K562 (cell line): ENCODE measurements around the gene ADD1. TPM values are rescaled to one million over a fixed set of nuclear protein-coding genes. Genes with fewer than 3 reads are reported as not detected.

Source experiments
- CCAR2 ChIP-seq: fragments of 200-400 bp; formaldehyde crosslinking; IDR thresholded peaks from 2 replicates; pipeline ENCODE4 v1.6.1; 2017; ENCODE audit warnings: mild to moderate bottlenecking, low read depth, low read length
- CHD1 ChIP-seq: fragments of 200-600 bp; sonication (generic); IDR thresholded peaks from one replicate; pipeline ENCODE4 v1.6.1; 2012; ENCODE audit warnings: mild to moderate bottlenecking, moderate library complexity, low read length, inconsistent platforms
- CREB5 ChIP-seq: fragments of 250-450 bp; sonication (Bioruptor Pico); IDR thresholded peaks from 2 replicates; pipeline ENCODE4 v1.5.0; 2020; ENCODE audit warnings: mild to moderate bottlenecking
- DNMT1 ChIP-seq: fragments of 450-650 bp; IDR thresholded peaks from 2 replicates; pipeline ENCODE4 v1.6.1; 2016; ENCODE audit warnings: antibody characterized with exemption, mild to moderate bottlenecking
- ETS2 ChIP-seq: IDR thresholded peaks from 2 replicates; pipeline ENCODE4 v1.6.1; 2016; ENCODE audit warnings: borderline replicate concordance, missing genetic modification characterization, mild to moderate bottlenecking, moderate library complexity, missing compliant biosample characterization; ENCODE audit not compliant: poor library complexity, severe bottlenecking
- GATA2 ChIP-seq: sonication (generic); formaldehyde crosslinking; IDR thresholded peaks from 2 replicates; pipeline ENCODE4 v1.4.0; 2020; ENCODE audit warnings: mild to moderate bottlenecking, missing genetic modification reagents
- NBN ChIP-seq: fragments of 450-650 bp; IDR thresholded peaks from 2 replicates; pipeline ENCODE4 v1.6.1; 2016; ENCODE audit warnings: low read depth, mild to moderate bottlenecking
- NFE2L1 ChIP-seq: fragments of 450-650 bp; IDR thresholded peaks from 2 replicates; pipeline ENCODE4 v1.6.1; 2016; ENCODE audit warnings: missing genetic modification characterization, low read depth, mild to moderate bottlenecking, missing compliant biosample characterization, moderate library complexity, borderline replicate concordance
- PREB ChIP-seq: sonication (generic); formaldehyde crosslinking; IDR thresholded peaks from 2 replicates; pipeline ENCODE4 v1.8.1; 2023; ENCODE audit warnings: mild to moderate bottlenecking, missing genetic modification reagents
- TGIF2 ChIP-seq: sonication (generic); formaldehyde crosslinking; IDR thresholded peaks from 2 replicates; pipeline ENCODE4 v1.8.1; 2022; ENCODE audit warnings: mild to moderate bottlenecking, missing genetic modification reagents, moderate library complexity
- polyA plus RNA-seq, 8 experiments: library from polyadenylated mRNA; depleted of rRNA in 4 of 8; stranded (reverse) in 5 of 8; unstranded in 3 of 8; fragments of >200 nt; fragmentation: Nextera tagmentation in 2 of 8; fragmentation: Illumina TruSeq in 1 of 8; extraction: Ambion mirVana in 2 of 8; extraction: Trizol in 1 of 8; gene quantifications; 2 replicates each; pipeline versions ENCODE4 v1.2.1 to v1.2.3, GENCODE V29; 2011 to 2014; ENCODE audit warnings: inconsistent platforms in 1 of 8, missing spikeins in 1 of 8
- total RNA-seq, 7 experiments: library from RNA; depleted of rRNA in 6 of 7; stranded (reverse); fragments of >200 nt in 6 of 7; fragmentation: Illumina TruSeq in 2 of 7; extraction: Trizol in 2 of 7; gene quantifications; 2 replicates each; pipeline versions ENCODE4 v1.2.1 to v1.2.3, GENCODE V29; 2011 to 2021; ENCODE audit warnings: low replicate concordance in 1 of 7
- TF ChIP-seq, protein P1 (sequence below): fragments of 450-650 bp; IDR thresholded peaks from 2 replicates; pipeline ENCODE4 v1.6.1; 2016; ENCODE audit warnings: mild to moderate bottlenecking, moderate library complexity
- TF ChIP-seq, protein P2 (sequence below): IDR thresholded peaks from 2 replicates; pipeline ENCODE4 v1.6.1; 2014; ENCODE audit warnings: antibody characterized with exemption

Gene ADD1
- total and polyA plus RNA-seq, 9 of the 15 experiments (the other 6 are each of a cell fraction or from before 2014, with no cell fraction given): 17.5 to 153 (median 74.0) TPM

GRCh38 chr4:2963966-2964471, 120.4 kb downstream of the ADD1 start (continued):
- TF ChIP-seq, protein P1, sequence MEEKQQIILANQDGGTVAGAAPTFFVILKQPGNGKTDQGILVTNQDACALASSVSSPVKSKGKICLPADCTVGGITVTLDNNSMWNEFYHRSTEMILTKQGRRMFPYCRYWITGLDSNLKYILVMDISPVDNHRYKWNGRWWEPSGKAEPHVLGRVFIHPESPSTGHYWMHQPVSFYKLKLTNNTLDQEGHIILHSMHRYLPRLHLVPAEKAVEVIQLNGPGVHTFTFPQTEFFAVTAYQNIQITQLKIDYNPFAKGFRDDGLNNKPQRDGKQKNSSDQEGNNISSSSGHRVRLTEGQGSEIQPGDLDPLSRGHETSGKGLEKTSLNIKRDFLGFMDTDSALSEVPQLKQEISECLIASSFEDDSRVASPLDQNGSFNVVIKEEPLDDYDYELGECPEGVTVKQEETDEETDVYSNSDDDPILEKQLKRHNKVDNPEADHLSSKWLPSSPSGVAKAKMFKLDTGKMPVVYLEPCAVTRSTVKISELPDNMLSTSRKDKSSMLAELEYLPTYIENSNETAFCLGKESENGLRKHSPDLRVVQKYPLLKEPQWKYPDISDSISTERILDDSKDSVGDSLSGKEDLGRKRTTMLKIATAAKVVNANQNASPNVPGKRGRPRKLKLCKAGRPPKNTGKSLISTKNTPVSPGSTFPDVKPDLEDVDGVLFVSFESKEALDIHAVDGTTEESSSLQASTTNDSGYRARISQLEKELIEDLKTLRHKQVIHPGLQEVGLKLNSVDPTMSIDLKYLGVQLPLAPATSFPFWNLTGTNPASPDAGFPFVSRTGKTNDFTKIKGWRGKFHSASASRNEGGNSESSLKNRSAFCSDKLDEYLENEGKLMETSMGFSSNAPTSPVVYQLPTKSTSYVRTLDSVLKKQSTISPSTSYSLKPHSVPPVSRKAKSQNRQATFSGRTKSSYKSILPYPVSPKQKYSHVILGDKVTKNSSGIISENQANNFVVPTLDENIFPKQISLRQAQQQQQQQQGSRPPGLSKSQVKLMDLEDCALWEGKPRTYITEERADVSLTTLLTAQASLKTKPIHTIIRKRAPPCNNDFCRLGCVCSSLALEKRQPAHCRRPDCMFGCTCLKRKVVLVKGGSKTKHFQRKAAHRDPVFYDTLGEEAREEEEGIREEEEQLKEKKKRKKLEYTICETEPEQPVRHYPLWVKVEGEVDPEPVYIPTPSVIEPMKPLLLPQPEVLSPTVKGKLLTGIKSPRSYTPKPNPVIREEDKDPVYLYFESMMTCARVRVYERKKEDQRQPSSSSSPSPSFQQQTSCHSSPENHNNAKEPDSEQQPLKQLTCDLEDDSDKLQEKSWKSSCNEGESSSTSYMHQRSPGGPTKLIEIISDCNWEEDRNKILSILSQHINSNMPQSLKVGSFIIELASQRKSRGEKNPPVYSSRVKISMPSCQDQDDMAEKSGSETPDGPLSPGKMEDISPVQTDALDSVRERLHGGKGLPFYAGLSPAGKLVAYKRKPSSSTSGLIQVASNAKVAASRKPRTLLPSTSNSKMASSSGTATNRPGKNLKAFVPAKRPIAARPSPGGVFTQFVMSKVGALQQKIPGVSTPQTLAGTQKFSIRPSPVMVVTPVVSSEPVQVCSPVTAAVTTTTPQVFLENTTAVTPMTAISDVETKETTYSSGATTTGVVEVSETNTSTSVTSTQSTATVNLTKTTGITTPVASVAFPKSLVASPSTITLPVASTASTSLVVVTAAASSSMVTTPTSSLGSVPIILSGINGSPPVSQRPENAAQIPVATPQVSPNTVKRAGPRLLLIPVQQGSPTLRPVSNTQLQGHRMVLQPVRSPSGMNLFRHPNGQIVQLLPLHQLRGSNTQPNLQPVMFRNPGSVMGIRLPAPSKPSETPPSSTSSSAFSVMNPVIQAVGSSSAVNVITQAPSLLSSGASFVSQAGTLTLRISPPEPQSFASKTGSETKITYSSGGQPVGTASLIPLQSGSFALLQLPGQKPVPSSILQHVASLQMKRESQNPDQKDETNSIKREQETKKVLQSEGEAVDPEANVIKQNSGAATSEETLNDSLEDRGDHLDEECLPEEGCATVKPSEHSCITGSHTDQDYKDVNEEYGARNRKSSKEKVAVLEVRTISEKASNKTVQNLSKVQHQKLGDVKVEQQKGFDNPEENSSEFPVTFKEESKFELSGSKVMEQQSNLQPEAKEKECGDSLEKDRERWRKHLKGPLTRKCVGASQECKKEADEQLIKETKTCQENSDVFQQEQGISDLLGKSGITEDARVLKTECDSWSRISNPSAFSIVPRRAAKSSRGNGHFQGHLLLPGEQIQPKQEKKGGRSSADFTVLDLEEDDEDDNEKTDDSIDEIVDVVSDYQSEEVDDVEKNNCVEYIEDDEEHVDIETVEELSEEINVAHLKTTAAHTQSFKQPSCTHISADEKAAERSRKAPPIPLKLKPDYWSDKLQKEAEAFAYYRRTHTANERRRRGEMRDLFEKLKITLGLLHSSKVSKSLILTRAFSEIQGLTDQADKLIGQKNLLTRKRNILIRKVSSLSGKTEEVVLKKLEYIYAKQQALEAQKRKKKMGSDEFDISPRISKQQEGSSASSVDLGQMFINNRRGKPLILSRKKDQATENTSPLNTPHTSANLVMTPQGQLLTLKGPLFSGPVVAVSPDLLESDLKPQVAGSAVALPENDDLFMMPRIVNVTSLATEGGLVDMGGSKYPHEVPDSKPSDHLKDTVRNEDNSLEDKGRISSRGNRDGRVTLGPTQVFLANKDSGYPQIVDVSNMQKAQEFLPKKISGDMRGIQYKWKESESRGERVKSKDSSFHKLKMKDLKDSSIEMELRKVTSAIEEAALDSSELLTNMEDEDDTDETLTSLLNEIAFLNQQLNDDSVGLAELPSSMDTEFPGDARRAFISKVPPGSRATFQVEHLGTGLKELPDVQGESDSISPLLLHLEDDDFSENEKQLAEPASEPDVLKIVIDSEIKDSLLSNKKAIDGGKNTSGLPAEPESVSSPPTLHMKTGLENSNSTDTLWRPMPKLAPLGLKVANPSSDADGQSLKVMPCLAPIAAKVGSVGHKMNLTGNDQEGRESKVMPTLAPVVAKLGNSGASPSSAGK: peak; percentile 23; the same call in 1 of the 2 replicates
- peak; percentile 31; the same call in 1 of the 2 replicates for TF ChIP-seq TGIF2 (CRISPR knock-in tag)
- no peak for TF ChIP-seq CREB5 (CRISPR knock-in tag)
- TF ChIP-seq NFE2L1 (tag): no peak
- TF ChIP-seq PREB (CRISPR knock-in tag): no peak
- TF ChIP-seq DNMT1: no peak
- no peak for TF ChIP-seq NBN
- no peak for TF ChIP-seq CCAR2
- TF ChIP-seq, protein P2, sequence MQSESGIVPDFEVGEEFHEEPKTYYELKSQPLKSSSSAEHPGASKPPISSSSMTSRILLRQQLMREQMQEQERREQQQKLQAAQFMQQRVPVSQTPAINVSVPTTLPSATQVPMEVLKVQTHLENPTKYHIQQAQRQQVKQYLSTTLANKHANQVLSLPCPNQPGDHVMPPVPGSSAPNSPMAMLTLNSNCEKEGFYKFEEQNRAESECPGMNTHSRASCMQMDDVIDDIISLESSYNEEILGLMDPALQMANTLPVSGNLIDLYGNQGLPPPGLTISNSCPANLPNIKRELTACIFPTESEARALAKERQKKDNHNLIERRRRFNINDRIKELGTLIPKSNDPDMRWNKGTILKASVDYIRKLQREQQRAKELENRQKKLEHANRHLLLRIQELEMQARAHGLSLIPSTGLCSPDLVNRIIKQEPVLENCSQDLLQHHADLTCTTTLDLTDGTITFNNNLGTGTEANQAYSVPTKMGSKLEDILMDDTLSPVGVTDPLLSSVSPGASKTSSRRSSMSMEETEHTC: no peak
- no peak for TF ChIP-seq ETS2 (tag)
- TF ChIP-seq GATA2 (CRISPR knock-in tag): no peak
- TF ChIP-seq CHD1: peak; percentile 19
